Psoas muscle (tissue), 8 donors: ENCODE data around the gene PRKN. TPM values are rescaled to one million over a fixed set of nuclear protein-coding genes. Genes with fewer than 3 reads are reported as not detected.

Experiments used
- ATAC-seq, 4 donors: fragments of 200-7000 bp; cut with Tn5 transposase; one replicate each; pipeline ENCODE4 v1.9.1; 2020; ENCODE audit warnings: moderate library complexity in 3 of 4, mild to moderate bottlenecking in 2 of 4
- DNase-seq, 2 donors: peaks; one replicate each; pipeline ENCODE4 v3.0.0-alpha.2; 2020
- H3K27ac ChIP-seq: fragments of 200-600 bp; one replicate; pipeline ENCODE4 v1.8.0; 2022
- H3K27me3 ChIP-seq, 3 donors: fragments of 200-600 bp in 1 of 3; one replicate each; pipeline versions ENCODE4 v1.6.1 to v1.8.0; 2013 to 2022; ENCODE audit warnings: low read length in 2 of 3, mild to moderate bottlenecking in 2 of 3, moderate library complexity in 1 of 3; ENCODE audit not compliant: insufficient read depth in 3 of 3
- H3K36me3 ChIP-seq, 2 donors: fragments of 200-600 bp in 1 of 2; one replicate each; pipeline versions ENCODE4 v1.6.1 to v1.8.0; 2013 to 2022; ENCODE audit warnings: low read depth in 1 of 2, mild to moderate bottlenecking in 1 of 2, moderate library complexity in 1 of 2; ENCODE audit not compliant: insufficient read depth in 1 of 2
- H3K4me1 ChIP-seq: fragments of 200-600 bp; one replicate; pipeline ENCODE4 v1.8.0; 2022
- H3K4me3 ChIP-seq: fragments of 200-600 bp; one replicate; pipeline ENCODE4 v1.8.0; 2022; ENCODE audit warnings: mild to moderate bottlenecking
- H3K9me3 ChIP-seq: fragments of 200-600 bp; one replicate; pipeline ENCODE4 v1.8.0; 2022
- WGBS, 3 donors: extraction: QIAGEN DNeasy Blood & Tissue Kit; methylation state at CpG; one replicate each; pipeline versions ENCODE4 v1.1.6 to v1.1.7; 2013; 5-methylcytosine and 5-hydroxymethylcytosine counted together
- intact Hi-C, 2 donors: fragments of 100-400 bp; cut with DNase I; formaldehyde crosslinking; loops; one replicate each; pipeline versions ENCODE4 v1.11.0 to v1.14.2; 2022
- polyA plus RNA-seq, 3 donors: library from polyadenylated mRNA; stranded (reverse); fragments of 200-250 nt; gene quantifications; one replicate each; pipeline ENCODE4 v1.2.3, GENCODE V29; 2013
- total RNA-seq, 4 donors: library from RNA; stranded (reverse); fragmentation: NEBNext Ultra II Directional in 2 of 4; extraction: Animal tissue kit (Norgen Biotek cat#: 25700) in 2 of 4; gene quantifications; one replicate each; pipeline versions ENCODE4 v1.2.1 to v1.2.4, GENCODE V29; 2021 to 2023
- TF ChIP-seq, protein P1 (sequence below): fragments of 200-600 bp; IDR thresholded peaks from one replicate; pipeline ENCODE4 v1.8.0; 2022; ENCODE audit warnings: antibody characterized with exemption
- donor health status: healthy with polysubstance abuse.
- donor health status: DM: no; HTN: no; CAD: no; lungs with moderate emphysema.
- donor health status: Bipolar disorder and iron deficiency.
- donor health status: healthy.
- donor health status: DM: yes; HTN: yes; CAD: no.
- donor health status: DM: no; HTN: no; CAD: no.
- donor health status: DM: no; HTN: no; CAD: no.
- donor health status: DM: yes; HTN: yes; CAD: no.

Gene PRKN
- total and polyA plus RNA-seq, 7 donors = 1.5 to 19.5 (median 11.7) TPM

- 89 to 93% (median 91%) methylated on average over 9 of the region's 9 CpGs for whole genome bisulfite sequencing, 3 donors
- ATAC-seq (no peak), DNase-seq (no peak)
- no peak overlapping the region for H3K27ac ChIP-seq
- no peaks in the 10 kb centered on the region for H3K27me3 ChIP-seq
- H3K4me1 ChIP-seq = no peaks in the 10 kb centered on the region
- no peaks in the 10 kb centered on the region for H3K36me3 ChIP-seq
- H3K9me3 ChIP-seq = no peaks in the 10 kb centered on the region
- no peak overlapping the region for H3K4me3 ChIP-seq
- intact Hi-C loops = no loop called here
- TF ChIP-seq, protein P1, sequence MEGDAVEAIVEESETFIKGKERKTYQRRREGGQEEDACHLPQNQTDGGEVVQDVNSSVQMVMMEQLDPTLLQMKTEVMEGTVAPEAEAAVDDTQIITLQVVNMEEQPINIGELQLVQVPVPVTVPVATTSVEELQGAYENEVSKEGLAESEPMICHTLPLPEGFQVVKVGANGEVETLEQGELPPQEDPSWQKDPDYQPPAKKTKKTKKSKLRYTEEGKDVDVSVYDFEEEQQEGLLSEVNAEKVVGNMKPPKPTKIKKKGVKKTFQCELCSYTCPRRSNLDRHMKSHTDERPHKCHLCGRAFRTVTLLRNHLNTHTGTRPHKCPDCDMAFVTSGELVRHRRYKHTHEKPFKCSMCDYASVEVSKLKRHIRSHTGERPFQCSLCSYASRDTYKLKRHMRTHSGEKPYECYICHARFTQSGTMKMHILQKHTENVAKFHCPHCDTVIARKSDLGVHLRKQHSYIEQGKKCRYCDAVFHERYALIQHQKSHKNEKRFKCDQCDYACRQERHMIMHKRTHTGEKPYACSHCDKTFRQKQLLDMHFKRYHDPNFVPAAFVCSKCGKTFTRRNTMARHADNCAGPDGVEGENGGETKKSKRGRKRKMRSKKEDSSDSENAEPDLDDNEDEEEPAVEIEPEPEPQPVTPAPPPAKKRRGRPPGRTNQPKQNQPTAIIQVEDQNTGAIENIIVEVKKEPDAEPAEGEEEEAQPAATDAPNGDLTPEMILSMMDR = no peak
Observed at GRCh38 chr6:161361529-161361928, 1366.0 kb downstream of the PRKN start.

DNA sequence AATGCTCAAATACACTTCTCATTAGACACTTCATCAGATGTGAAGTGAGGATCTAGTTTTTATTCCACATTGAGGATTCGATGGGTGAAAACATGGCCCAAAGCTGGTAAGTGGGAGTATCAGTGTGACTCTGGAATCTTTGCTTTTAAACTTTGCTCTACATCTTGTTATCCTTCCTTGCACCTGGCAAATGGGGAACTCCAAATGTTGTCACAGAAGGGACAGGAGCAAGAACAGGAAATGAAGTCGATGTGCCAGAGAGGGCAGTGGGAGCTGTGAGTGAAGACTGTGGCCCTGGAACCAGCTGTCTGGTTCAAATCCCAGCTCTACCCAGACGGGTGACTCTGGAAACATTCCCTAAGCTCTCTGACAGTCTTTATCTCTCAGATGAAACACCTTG lies 1367.0 kb downstream of the PRKN start:
- no peak for ATAC-seq
- no peaks in the 10 kb centered on the region for H3K36me3 ChIP-seq
- TF ChIP-seq, protein P1 = no peak
- DNase-seq = no peak
- no peak overlapping the region for H3K27ac ChIP-seq
- H3K9me3 ChIP-seq = no peaks in the 10 kb centered on the region
- no peaks in the 10 kb centered on the region for H3K27me3 ChIP-seq
- no peak overlapping the region for H3K4me3 ChIP-seq
- intact Hi-C loops = no loop called here
- WGBS, 3 donors = 68 to 74% (median 74%) methylated on average over 3 of the region's 3 CpGs
- H3K4me1 ChIP-seq = no peaks in the 10 kb centered on the region

DNA sequence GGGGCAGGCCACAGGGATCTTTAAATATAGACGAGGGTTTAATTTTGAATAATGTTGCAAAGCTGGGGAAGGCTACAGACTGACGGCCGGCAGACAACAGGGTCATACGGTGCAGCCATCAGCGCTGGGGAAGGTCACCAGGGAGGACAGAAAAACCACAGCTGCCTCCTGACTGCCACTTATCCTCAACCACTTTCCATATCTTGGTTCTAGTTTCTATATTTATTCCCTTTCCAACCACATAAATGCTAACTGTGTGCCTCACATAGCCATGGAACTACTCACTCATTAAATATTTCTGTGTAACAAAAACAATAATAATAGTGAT lies 1368.0 kb downstream of the PRKN start:
- H3K27ac ChIP-seq = no peak overlapping the region
- H3K27me3 ChIP-seq = no peaks in the 10 kb centered on the region
- TF ChIP-seq, protein P1 = no peak
- 72 to 77% (median 73%) methylated on average over 5 of the region's 5 CpGs for WGBS, 3 donors
- H3K4me3 ChIP-seq = no peak overlapping the region
- H3K4me1 ChIP-seq = no peaks in the 10 kb centered on the region
- H3K9me3 ChIP-seq = no peaks in the 10 kb centered on the region
- no peaks in the 10 kb centered on the region for H3K36me3 ChIP-seq
- DNase-seq (no peak), ATAC-seq (no peak)
- intact Hi-C loops = no loop called here

DNA sequence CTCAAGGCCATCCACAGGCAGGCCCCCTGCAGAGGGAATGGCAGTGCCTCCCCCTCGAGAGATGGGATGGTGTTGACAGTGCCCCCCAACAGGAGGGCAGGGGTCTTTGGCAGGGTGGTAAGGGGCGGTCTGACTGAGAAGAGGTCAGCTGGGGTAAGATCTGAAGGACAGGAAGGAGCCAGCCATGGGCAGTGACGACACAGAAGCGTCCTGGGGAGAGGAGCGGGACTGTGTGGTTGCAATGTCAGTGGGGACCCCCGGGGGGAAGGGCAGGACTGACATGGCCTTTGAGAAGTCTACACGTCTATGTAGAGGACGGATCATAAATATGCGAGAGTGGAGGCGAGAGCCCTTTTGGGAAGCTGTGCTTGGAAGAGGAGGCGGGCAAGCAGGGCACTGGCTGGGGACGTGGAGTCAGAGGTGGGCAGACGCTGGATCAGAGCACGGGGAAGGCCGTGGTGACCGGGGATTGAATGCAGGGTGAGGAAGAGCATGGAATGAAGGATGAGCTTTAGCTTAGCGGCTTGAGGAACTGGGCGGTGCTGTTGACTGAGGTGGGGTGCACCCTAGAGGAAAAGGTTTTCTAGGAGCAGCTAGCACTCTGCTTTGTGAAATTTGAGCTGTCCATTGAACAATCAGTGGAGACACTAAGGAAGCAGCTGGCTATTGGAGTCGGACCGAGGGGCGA lies 1371.3 kb downstream of the PRKN start:
- no peaks in the 10 kb centered on the region for H3K36me3 ChIP-seq
- 86 to 89% (median 87%) methylated on average over 21 of the region's 21 CpGs for WGBS, 3 donors
- no peaks in the 10 kb centered on the region for H3K4me1 ChIP-seq
- H3K9me3 ChIP-seq = no peaks in the 10 kb centered on the region
- DNase-seq = no peak
- no peaks in the 10 kb centered on the region for H3K27me3 ChIP-seq
- H3K27ac ChIP-seq = no peak overlapping the region
- no peak overlapping the region for H3K4me3 ChIP-seq
- TF ChIP-seq, protein P1 = no peak
- no peak for ATAC-seq
- intact Hi-C loops = no loop called here

DNA sequence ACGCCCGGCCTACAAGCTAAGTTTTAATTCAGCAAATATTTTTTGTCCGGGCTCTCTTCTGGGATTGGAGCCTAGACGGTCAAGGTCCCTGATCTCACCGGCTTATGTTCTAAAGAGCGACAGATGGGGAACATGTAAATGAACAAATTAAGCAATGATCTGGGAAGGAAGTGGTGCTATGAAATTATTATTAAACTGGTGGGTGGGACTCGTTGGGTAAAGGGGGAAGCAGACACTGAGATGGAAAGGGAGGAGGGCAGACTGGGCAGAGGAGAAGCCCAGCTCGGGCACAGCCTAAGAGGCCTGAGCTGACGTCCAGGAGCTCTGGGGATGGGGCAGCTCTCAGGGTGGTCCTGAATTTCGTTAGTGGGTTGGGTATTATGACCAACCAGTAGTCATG lies 1371.9 kb downstream of the PRKN start:
- H3K36me3 ChIP-seq = no peaks in the 10 kb centered on the region
- WGBS, 3 donors = 77 to 86% (median 79%) methylated on average over 10 of the region's 10 CpGs
- no peaks in the 10 kb centered on the region for H3K4me1 ChIP-seq
- no peak overlapping the region for H3K4me3 ChIP-seq
- intact Hi-C loops = no loop called here
- no peak for ATAC-seq
- no peaks in the 10 kb centered on the region for H3K27me3 ChIP-seq
- TF ChIP-seq, protein P1 = no peak
- no peak for DNase-seq
- H3K27ac ChIP-seq = no peak overlapping the region
- H3K9me3 ChIP-seq = no peaks in the 10 kb centered on the region
